NT2/D1 (cell line): ENCODE measurements around the gene AOAH.

ENCODE experiments used
- DNase-seq: peaks from one replicate; pipeline ENCODE4 v3.0.0-alpha.2; 2011; ENCODE audit warnings: low read depth, low spot score
- H3K27me3 ChIP-seq: 2 replicates; pipeline ENCODE4 v1.6.0; 2011; ENCODE audit warnings: mild to moderate bottlenecking; ENCODE audit not compliant: insufficient read length, insufficient read depth
- H3K36me3 ChIP-seq: 2 replicates; pipeline ENCODE4 v1.6.1; 2011; ENCODE audit warnings: mild to moderate bottlenecking, low read length, mixed read lengths; ENCODE audit not compliant: insufficient read depth, insufficient read length
- H3K4me1 ChIP-seq: 2 replicates; pipeline ENCODE4 v1.5.1; 2011; ENCODE audit not compliant: insufficient read depth, insufficient read length
- H3K4me3 ChIP-seq: 2 replicates; pipeline ENCODE4 v1.5.1; 2011; ENCODE audit warnings: low read depth; ENCODE audit not compliant: insufficient read length
- H3K9ac ChIP-seq: 2 replicates; pipeline ENCODE4 v1.6.0; 2011; ENCODE audit warnings: low read depth; ENCODE audit not compliant: insufficient read length
- H3K9me3 ChIP-seq: 2 replicates; pipeline ENCODE4 v1.5.1; 2011; ENCODE audit warnings: mild to moderate bottlenecking, low read length; ENCODE audit not compliant: insufficient read depth
- SUZ12 ChIP-seq: IDR thresholded peaks from 2 replicates; pipeline ENCODE4 v1.6.1; 2011; ENCODE audit not compliant: insufficient read length, insufficient read depth; ENCODE audit errors: extremely low read depth
- YY1 ChIP-seq: IDR thresholded peaks from 2 replicates; pipeline ENCODE4 v1.6.1; 2011; ENCODE audit not compliant: insufficient read length, insufficient read depth
- ZNF274 ChIP-seq: IDR thresholded peaks from 2 replicates; pipeline ENCODE4 v1.6.1; 2011; ENCODE audit warnings: mild to moderate bottlenecking, low read depth, low read length

Gene AOAH

DNA sequence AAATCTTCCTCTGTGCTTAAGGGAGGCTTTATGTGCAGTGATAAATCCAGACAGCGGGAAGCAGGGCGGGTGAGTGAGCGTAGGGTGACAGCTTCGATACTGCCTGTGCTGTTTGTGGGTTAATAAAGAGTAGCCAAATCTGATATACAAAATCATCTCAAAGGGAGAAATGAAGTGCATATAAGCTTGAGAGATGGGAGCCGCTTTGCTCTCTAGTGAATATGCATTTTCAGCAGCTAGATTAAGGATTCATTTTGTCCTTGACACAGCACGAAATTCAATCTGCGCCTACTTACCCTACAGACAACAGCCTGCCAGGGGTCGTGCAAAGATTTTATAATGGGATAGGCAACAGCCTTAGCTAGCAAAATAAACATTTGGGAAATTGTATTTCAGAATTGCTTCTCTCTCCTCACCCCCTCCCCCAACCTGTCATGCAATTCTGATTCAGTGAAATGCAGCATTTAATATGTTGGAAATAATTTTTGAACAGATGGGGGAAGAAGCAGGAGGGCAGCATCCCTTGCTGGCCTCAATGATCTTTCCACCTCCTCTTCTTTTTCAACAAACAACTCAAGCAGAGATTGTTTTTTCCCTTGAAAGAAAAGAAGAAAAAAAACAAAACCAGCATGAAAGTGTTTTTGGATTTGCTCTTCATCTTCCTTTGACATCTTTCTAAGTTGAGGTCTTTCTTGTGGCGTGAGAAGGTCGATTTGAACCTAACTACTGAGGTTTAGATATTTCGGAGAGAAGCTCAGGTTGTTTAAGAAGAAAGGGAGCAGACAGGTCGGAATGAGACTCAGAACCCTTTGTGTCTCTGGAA, 117.9 kb downstream of the AOAH start:
- H3K9ac ChIP-seq, result no peak overlapping the region
- H3K9me3 ChIP-seq, result no peaks in the 10 kb centered on the region
- no peak overlapping the region for H3K4me3 ChIP-seq
- no peaks in the 10 kb centered on the region for H3K27me3 ChIP-seq
- H3K36me3 ChIP-seq, result no peaks in the 10 kb centered on the region
- no peak for DNase-seq
- peaks cover 4% of the 10 kb centered on the region for H3K4me1 ChIP-seq
- TF ChIP-seq SUZ12, result no peak
- TF ChIP-seq YY1, result no peak
- TF ChIP-seq ZNF274, result no peak

DNA sequence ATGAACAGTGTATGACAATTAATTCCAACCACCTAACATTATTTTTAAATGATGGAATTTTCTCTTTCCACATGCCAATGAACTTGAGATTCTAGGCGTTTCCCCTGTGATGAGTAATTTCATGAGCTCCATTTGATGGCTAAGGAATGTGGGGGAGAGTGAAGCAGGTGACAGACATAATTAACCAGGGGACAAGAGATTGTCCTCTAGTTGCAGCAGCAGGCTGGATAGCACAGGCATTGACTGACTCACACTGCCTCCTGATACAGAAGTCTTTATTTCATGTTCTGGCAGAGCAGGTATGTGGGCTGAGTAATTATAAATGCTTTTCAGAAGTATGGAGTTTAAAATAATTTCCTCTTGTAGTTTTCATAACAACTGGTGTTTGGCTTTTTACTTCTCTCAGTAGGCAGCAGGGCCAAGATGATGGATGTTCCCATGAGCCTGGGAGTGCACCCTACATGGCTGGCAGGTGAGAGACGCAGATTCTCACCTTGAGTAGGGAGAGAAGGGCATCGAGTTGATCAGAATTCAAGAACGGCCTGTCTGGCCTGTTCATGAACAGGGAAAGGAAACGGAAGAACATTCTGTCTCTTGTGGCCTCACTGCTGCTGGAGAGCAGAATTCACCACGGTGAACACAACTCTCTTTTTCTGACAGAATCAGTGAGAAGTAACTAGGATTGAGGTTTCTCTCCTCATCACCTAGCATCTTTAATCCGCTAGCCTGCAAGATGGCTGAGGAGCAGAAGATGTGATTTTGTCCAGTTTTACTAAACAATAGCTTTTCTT, 118.8 kb downstream of the AOAH start:
- H3K9ac ChIP-seq, result no peak overlapping the region
- H3K27me3 ChIP-seq, result no peaks in the 10 kb centered on the region
- H3K4me3 ChIP-seq, result no peak overlapping the region
- DNase-seq, result no peak
- no peaks in the 10 kb centered on the region for H3K9me3 ChIP-seq
- TF ChIP-seq YY1, result no peak
- H3K4me1 ChIP-seq, result peaks cover 4% of the 10 kb centered on the region
- H3K36me3 ChIP-seq, result no peaks in the 10 kb centered on the region

DNA sequence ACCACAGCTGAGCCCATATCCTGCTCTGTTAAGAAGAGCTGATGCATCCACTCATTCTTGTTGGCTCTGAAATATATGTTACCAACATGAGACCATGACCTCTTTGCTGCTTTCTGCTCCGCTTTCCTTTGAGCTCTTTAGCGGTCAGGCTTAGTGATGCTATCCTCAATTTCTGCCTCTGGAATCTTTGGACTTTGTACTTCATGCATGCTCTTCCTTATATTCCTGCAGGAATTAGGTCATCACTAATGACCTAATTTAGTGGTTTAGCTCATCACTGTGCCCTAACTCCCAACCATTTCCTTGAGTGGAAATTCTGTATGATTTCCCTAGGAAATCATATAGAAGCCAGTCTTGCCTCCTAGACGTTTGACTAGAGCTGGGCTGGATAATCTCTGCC, 119.5 kb downstream of the AOAH start:
- no peak overlapping the region for H3K4me3 ChIP-seq
- H3K9ac ChIP-seq, result no peak overlapping the region
- no peaks in the 10 kb centered on the region for H3K27me3 ChIP-seq
- H3K36me3 ChIP-seq, result no peaks in the 10 kb centered on the region
- H3K9me3 ChIP-seq, result no peaks in the 10 kb centered on the region
- TF ChIP-seq YY1, result no peak
- no peak for TF ChIP-seq SUZ12
- no peak for TF ChIP-seq ZNF274
- peaks cover 4% of the 10 kb centered on the region for H3K4me1 ChIP-seq
- DNase-seq, result no peak

DNA sequence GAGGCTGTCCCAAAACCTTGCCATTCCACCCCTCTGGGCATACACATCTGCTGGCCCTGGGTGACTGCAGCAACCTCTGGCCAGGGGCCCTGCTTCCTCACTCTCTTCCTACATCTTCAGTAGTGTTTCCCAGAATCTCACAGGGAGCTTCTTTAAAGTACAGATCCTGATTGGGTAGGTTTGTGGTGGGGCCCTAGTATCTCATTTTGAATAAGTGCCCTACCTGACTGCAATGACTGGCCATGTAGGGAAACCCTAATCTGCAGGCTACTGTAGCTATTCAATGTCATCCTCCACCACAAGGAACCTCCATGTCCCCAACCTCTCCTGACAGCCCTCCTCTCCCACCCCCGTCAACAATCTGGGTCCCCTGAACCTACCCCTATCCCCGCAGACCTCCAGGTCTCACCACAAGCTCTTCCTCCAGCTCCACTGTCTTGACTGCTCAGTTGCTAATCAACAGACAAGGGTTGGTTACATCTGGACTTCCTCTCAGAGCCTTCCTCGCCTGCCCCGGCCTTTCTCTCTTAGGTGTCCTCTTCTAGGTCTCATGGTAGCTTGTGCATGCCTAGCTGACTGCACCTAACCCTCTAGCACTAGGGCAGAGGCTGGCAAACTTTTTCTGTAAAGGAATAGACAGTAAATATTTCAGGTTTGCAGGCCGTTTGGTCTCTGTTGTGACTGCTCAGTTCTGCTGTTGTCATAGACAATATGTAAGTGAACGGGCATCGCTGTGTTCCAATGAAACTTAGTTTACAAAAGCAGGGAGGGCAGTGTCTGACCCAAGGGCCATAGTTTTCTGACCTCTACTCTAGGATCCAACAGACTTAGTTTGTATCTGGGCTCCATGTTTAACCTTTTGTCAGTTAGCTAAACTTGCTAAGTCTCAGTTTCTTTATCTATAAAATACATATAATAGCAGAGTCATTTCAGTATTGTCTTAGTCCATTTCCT, 121.1 kb downstream of the AOAH start:
- peaks cover 4% of the 10 kb centered on the region for H3K4me1 ChIP-seq
- no peak for TF ChIP-seq ZNF274
- no peak for TF ChIP-seq SUZ12
- TF ChIP-seq YY1, result no peak

DNA sequence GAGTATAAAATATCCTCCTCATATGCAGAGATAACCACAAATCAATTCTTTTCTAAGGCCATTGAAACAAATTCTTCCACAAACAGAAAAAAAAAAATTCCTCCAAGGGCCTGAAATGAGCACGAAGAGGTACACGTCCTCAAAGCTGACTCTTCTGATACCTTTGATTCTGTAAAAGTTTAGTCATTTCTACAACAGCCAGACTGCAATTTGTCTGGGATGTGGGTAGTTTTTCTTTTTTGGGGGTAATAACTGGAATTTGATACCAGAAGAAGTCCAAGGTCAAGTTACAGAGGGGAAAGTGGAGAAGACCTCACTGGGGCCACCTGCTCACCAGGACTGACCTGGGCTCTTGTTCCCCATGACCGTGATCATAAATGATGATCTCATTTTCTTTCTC, 121.8 kb downstream of the AOAH start:
- no peaks in the 10 kb centered on the region for H3K9me3 ChIP-seq
- H3K4me3 ChIP-seq, result no peak overlapping the region
- H3K36me3 ChIP-seq, result no peaks in the 10 kb centered on the region
- H3K4me1 ChIP-seq, result peaks cover under 1% of the 10 kb centered on the region
- no peak for DNase-seq
- TF ChIP-seq ZNF274, result no peak
- TF ChIP-seq SUZ12, result no peak
- TF ChIP-seq YY1, result no peak
- H3K9ac ChIP-seq, result no peak overlapping the region
- no peaks in the 10 kb centered on the region for H3K27me3 ChIP-seq

More for the DNA sequence above, 121.1 kb downstream of the AOAH start:
- Histone ChIP-seq H3K36me3 (no peaks in the 10 kb centered on the region), H3K27me3 (no peaks in the 10 kb centered on the region), H3K9me3 (no peaks in the 10 kb centered on the region), H3K4me3 (no peak overlapping the region), H3K9ac (no peak overlapping the region)
- DNase-seq, result no peak

DNA sequence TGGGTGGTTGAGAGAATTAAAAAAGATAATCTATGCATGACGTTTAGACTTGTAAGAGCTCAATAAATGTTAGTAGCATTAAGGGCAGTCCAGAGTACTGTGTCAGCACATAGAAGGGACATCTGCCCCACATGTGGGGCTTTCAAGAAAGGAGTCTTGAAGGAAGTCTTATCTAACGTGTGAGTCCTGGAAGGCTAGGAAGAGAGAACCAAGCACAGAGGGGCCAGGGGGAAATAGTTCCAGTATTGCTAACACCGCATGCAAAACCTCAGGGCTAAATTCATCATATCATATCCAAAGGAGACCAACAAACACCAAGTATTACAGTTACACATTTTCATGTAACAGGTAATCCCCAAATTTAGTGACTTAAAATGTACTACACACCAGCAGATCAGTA, 122.7 kb downstream of the AOAH start:
- Histone ChIP-seq H3K4me1 (no peaks in the 10 kb centered on the region), H3K9me3 (no peaks in the 10 kb centered on the region), H3K4me3 (no peak overlapping the region), H3K27me3 (no peaks in the 10 kb centered on the region), H3K9ac (no peak overlapping the region), H3K36me3 (no peaks in the 10 kb centered on the region)
- TF ChIP-seq SUZ12, result no peak
- TF ChIP-seq YY1, result no peak
- TF ChIP-seq ZNF274, result no peak
- DNase-seq, result no peak
